HG03571 (cell line): ENCODE data around the gene ATP6V0A1.
"Not testable (repeated sequence)": the region's sequence is repeated elsewhere in the genome, so short reads cannot be mapped to it uniquely, and the experiment has no call there.

Experiments
- ATAC-seq: cut with Tn5 transposase; IDR thresholded peaks from one replicate; pipeline ENCODE4 v1.9.1; 2021; ENCODE audit not compliant: unreplicated experiment

ATP6V0A1 gene

DNA sequence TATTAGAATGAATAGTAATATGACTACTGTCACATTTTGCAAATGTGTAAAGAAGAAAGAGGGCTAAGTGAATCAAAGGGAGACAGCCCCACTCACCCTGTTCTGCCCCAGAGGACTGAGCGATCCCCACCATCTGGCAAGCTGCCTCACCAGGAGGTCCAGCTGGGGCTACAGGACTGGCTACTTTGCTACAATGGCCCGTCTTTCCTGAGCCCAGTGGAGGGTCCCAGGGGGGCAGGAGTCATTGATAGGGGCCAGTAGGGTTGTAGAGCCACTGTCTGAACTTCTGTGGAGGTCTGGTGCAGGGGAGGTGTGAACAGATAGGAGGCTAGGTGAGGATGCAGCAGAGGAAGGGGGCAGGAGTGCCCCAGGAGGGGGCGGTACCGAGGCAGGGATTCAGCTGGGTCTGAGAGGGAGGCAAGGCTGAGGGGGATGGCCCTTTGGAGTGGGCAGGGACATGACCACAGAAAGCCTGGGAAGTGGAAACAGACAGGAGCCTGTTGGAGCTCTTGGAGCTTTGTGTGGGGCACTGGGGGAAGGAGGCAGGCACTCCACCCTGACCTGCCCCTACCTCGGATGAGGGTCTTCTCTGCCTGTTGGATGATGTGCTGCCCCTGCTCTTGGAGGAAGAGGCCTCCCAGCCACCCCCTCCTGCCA lies 97.4 kb downstream of the ATP6V0A1 start:
- not testable (repeated sequence) for ATAC-seq

- no peak for ATAC-seq
Observed at GRCh38 chr17:42559075-42559474, 100.4 kb downstream of the ATP6V0A1 start.

GRCh38 chr17:42560246-42560645 lies 101.6 kb downstream of the ATP6V0A1 start:
- no peak for ATAC-seq

GRCh38 chr17:42561897-42562387 lies 103.3 kb downstream of the ATP6V0A1 start, which contains the start of gene COASY:
TSS of gene COASY (plus strand) at chr17:42562148. CDS start at chr17:42562623, 475 bp downstream.
- ATAC-seq: no peak

GRCh38 chr17:42562388-42563142 lies 103.9 kb downstream of the ATP6V0A1 start:
- ATAC-seq: no peak

GRCh38 chr17:42563143-42563509 lies 104.4 kb downstream of the ATP6V0A1 start:
- no peak for ATAC-seq

- ATAC-seq: no peak
Observed at GRCh38 chr17:42563543-42563942, 104.9 kb downstream of the ATP6V0A1 start.

- no peak for ATAC-seq
Observed at GRCh38 chr17:42563950-42564349, 105.3 kb downstream of the ATP6V0A1 start.

DNA sequence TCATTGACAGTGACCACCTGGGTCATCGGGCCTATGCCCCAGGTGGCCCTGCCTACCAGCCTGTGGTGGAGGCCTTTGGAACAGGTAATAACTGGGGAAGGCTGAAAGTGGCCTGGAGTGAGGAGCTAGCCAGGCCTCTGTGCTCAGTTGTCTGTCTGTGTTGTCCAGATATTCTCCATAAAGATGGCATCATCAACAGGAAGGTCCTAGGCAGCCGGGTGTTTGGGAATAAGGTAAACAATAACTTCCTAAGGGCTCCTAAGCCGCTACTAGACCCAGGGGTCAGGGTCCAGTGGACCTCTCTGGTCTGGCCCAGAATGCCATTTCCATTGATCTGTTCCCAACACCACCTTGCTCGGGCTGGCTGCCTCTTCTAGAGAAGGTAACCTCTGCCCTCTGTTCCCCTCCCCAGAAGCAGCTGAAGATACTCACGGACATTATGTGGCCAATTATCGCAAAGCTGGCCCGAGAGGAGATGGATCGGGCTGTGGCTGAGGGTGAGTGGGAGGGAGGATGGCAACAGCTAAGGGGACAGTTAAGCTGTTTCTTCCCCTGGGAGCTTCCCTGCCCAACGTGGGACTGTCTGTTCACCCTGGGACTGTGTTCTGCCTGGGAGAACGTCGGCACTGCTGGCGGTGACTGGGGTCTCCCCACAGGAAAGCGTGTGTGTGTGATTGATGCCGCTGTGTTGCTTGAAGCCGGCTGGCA lies 106.3 kb downstream of the ATP6V0A1 start:
- ATAC-seq: no peak

- no peak for ATAC-seq
Observed at GRCh38 chr17:42565523-42566214, 107.0 kb downstream of the ATP6V0A1 start.

GRCh38 chr17:42566215-42566882 lies 107.7 kb downstream of the ATP6V0A1 start:
- no peak for ATAC-seq

DNA sequence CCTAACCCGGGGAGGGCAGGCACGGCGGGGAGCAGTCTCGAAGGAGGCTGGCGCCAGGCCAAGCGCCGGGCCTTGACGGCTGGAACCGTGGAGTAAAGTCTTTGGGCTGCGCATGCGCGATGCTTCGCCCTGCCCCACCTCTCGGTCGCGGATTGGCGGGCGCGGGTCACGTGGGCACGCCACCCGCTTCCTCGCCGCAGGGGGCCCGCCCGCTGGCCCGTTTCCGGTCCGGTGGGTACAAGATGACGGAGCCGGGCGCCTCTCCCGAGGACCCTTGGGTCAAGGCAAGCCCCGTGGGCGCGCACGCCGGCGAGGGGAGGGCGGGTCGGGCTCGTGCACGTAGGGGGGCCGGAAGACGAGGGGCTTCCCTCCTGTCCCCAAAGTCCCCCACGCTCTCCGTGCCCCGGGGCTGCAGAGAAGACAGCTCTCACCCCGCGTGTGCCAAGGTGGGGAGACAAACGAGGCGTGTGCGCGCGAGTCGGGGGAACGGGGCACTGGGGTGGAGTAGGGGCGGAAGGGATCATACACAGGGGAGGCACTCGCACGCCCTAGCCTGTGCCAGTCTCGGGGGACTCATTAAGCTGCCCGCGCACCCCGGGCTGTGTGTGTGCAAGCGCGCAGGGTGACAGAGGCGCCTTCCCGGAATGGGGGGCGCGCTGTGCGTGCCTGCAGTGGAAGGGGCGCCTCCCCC lies 108.3 kb downstream of the ATP6V0A1 start, which contains the start of gene MLX:
TSS of gene MLX (plus strand) at position 218 of the 691 bp plus-strand sequence. CDS start at position 243, 25 bp downstream.
- peak; percentile 47 for ATAC-seq

GRCh38 chr17:42568341-42569111 lies 109.8 kb downstream of the ATP6V0A1 start:
- ATAC-seq: no peak

GRCh38 chr17:42571435-42572225 lies 113.0 kb downstream of the ATP6V0A1 start:
- ATAC-seq: no peak
